HEK293 (cell line): ENCODE measurements around the gene SCAF4.

Experiments used
- CTCF ChIA-PET: fragments of 350-600 bp; formaldehyde crosslinking; extraction: SDS; loops from one replicate; lab custom pipeline; 2021; ENCODE audit warnings: antibody characterized with exemption; lab: Yijun Ruan, JAX
- POLR2A ChIA-PET: fragments of 300-600 bp; formaldehyde crosslinking; extraction: SDS; loops from one replicate; lab custom pipeline; 2020; ENCODE audit warnings: antibody characterized with exemption, inconsistent platforms; lab: Yijun Ruan, JAX
- H3K27ac ChIP-seq: fragments of 200-500 bp; sonication (Bioruptor generic); 2 replicates; pipeline ENCODE4 v1.5.1; 2014; ENCODE audit warnings: low read depth, low read length, control low read depth, inconsistent platforms; ENCODE audit errors: extremely low read depth
- H3K36me3 ChIP-seq, 2 experiments: fragments of 200-500 bp in 1 of 2; sonication (Bioruptor generic) in 1 of 2; 1 replicate in 1 of 2; 2 replicates in 1 of 2; pipeline ENCODE4 v1.5.1; 2014 to 2017; ENCODE audit warnings: inconsistent platforms in 2 of 2, low read length in 2 of 2; ENCODE audit not compliant: control insufficient read depth in 2 of 2, insufficient read depth in 1 of 2
- H3K4me1 ChIP-seq: fragments of 200-500 bp; sonication (Bioruptor generic); 2 replicates; pipeline ENCODE4 v1.5.1; 2014; ENCODE audit warnings: mild to moderate bottlenecking, low read length, inconsistent platforms; ENCODE audit not compliant: control insufficient read depth, insufficient read depth
- H3K4me3 ChIP-seq: 2 replicates; pipeline ENCODE4 v1.5.1; 2011; ENCODE audit warnings: low read depth, mild to moderate bottlenecking, control low read depth, low read length, moderate library complexity
- H3K9me3 ChIP-seq: fragments of 200-500 bp; sonication (Bioruptor generic); 2 replicates; pipeline ENCODE4 v1.5.1; 2014; ENCODE audit warnings: low read depth, low read length, inconsistent platforms; ENCODE audit not compliant: control insufficient read depth, insufficient read depth
- GLIS1 ChIP-seq: fragments of 450-650 bp; formaldehyde crosslinking; IDR thresholded peaks from 2 replicates; pipeline ENCODE4 v1.5.1; 2016; ENCODE audit warnings: missing biosample characterization, missing genetic modification characterization
- OSR2 ChIP-seq: fragments of 450-650 bp; formaldehyde crosslinking; IDR thresholded peaks from 2 replicates; pipeline ENCODE4 v1.5.1; 2016; ENCODE audit warnings: missing biosample characterization, missing genetic modification characterization
- SCRT1 ChIP-seq: fragments of 450-650 bp; formaldehyde crosslinking; IDR thresholded peaks from 2 replicates; pipeline ENCODE4 v1.5.1; 2016; ENCODE audit warnings: missing biosample characterization, missing genetic modification characterization, borderline replicate concordance
- SCRT2 ChIP-seq: fragments of 450-650 bp; formaldehyde crosslinking; IDR thresholded peaks from 2 replicates; pipeline ENCODE4 v1.5.1; 2016; ENCODE audit warnings: missing biosample characterization, missing genetic modification characterization
- ZBTB11 ChIP-seq: fragments of 450-650 bp; formaldehyde crosslinking; conservative IDR thresholded peaks from 2 replicates; pipeline ENCODE4 v1.5.1; 2016; ENCODE audit warnings: low read depth, missing biosample characterization, missing genetic modification characterization
- ZNF114 ChIP-seq: fragments of 450-650 bp; formaldehyde crosslinking; IDR thresholded peaks from 2 replicates; pipeline ENCODE4 v1.5.0; 2017; ENCODE audit warnings: missing biosample characterization, missing genetic modification characterization
- ZNF184 ChIP-seq: fragments of 450-650 bp; IDR thresholded peaks from 2 replicates; pipeline ENCODE4 v1.5.1; 2018; ENCODE audit warnings: missing biosample characterization, mild to moderate bottlenecking, missing genetic modification characterization
- ZNF19 ChIP-seq: fragments of 450-650 bp; formaldehyde crosslinking; IDR thresholded peaks from 2 replicates; pipeline ENCODE4; 2016; ENCODE audit warnings: missing biosample characterization, missing genetic modification characterization, low read depth
- ZNF221 ChIP-seq: fragments of 450-650 bp; formaldehyde crosslinking; IDR thresholded peaks from 2 replicates; pipeline ENCODE4 v1.5.1; 2017; ENCODE audit warnings: missing biosample characterization, missing genetic modification characterization, borderline replicate concordance
- ZNF404 ChIP-seq: fragments of 450-650 bp; formaldehyde crosslinking; IDR thresholded peaks from 2 replicates; pipeline ENCODE4 v1.5.1; 2017; ENCODE audit warnings: missing biosample characterization, missing genetic modification characterization
- ZNF560 ChIP-seq: fragments of 450-650 bp; formaldehyde crosslinking; IDR thresholded peaks from 2 replicates; pipeline ENCODE4 v1.5.1; 2017; ENCODE audit warnings: missing biosample characterization, missing genetic modification characterization, borderline replicate concordance
- ZNF585B ChIP-seq: fragments of 450-650 bp; formaldehyde crosslinking; IDR thresholded peaks from 2 replicates; pipeline ENCODE4 v1.5.1; 2016; ENCODE audit warnings: missing biosample characterization, missing genetic modification characterization
- ZNF596 ChIP-seq: fragments of 450-650 bp; IDR thresholded peaks from 2 replicates; pipeline ENCODE4 v1.5.0; 2018; ENCODE audit warnings: missing biosample characterization, mild to moderate bottlenecking, missing genetic modification characterization, moderate library complexity
- ZNF629 ChIP-seq: fragments of 450-650 bp; formaldehyde crosslinking; IDR thresholded peaks from 2 replicates; pipeline ENCODE4 v1.5.1; 2017; ENCODE audit warnings: missing biosample characterization, missing genetic modification characterization
- ZNF701 ChIP-seq: fragments of 450-650 bp; formaldehyde crosslinking; IDR thresholded peaks from 2 replicates; pipeline ENCODE4 v1.5.1; 2016; ENCODE audit warnings: missing biosample characterization, missing genetic modification characterization
- ZNF785 ChIP-seq: fragments of 450-650 bp; formaldehyde crosslinking; IDR thresholded peaks from 2 replicates; pipeline ENCODE4 v1.5.1; 2016; ENCODE audit warnings: missing biosample characterization, missing genetic modification characterization
- TF ChIP-seq, protein P1 (sequence below): fragments of 450-650 bp; formaldehyde crosslinking; IDR thresholded peaks from 2 replicates; pipeline ENCODE4 v1.5.1; 2016; ENCODE audit warnings: missing biosample characterization, missing genetic modification characterization
- TF ChIP-seq, protein P2 (sequence below): fragments of 450-650 bp; IDR thresholded peaks from 2 replicates; pipeline ENCODE4 v1.5.1; 2018; ENCODE audit warnings: missing biosample characterization, mild to moderate bottlenecking, missing genetic modification characterization

Gene SCAF4

GRCh38 chr21:31780944-31781343 lies 49.0 kb upstream of the SCAF4 start:
- H3K4me1 ChIP-seq: peaks cover 9% of the 10 kb centered on the region
- TF ChIP-seq OSR2 (no peak), SCRT2 (tag by site-specific recombination) (peak; percentile 94), GLIS1 (tag by site-specific recombination) (no peak), SCRT1 (tag by site-specific recombination) (peak; percentile 91), ZNF629 (tag by site-specific recombination) (no peak), ZNF221 (no peak)
- TF ChIP-seq, protein P1, sequence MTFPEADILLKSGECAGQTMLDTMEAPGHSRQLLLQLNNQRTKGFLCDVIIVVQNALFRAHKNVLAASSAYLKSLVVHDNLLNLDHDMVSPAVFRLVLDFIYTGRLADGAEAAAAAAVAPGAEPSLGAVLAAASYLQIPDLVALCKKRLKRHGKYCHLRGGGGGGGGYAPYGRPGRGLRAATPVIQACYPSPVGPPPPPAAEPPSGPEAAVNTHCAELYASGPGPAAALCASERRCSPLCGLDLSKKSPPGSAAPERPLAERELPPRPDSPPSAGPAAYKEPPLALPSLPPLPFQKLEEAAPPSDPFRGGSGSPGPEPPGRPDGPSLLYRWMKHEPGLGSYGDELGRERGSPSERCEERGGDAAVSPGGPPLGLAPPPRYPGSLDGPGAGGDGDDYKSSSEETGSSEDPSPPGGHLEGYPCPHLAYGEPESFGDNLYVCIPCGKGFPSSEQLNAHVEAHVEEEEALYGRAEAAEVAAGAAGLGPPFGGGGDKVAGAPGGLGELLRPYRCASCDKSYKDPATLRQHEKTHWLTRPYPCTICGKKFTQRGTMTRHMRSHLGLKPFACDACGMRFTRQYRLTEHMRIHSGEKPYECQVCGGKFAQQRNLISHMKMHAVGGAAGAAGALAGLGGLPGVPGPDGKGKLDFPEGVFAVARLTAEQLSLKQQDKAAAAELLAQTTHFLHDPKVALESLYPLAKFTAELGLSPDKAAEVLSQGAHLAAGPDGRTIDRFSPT: no peak
- no peak overlapping the region for H3K27ac ChIP-seq
- POLR2A ChIA-PET: no interaction called here
- H3K9me3 ChIP-seq: no peaks in the 10 kb centered on the region
- H3K4me3 ChIP-seq: no peak overlapping the region
- CTCF ChIA-PET: interaction anchor here (0.6 to 2.8 kb wide), 9 partner anchors 44 to 481 kb away, joined by 3 to 27 read pairs (median 3); no protein-coding TSS in a partner anchor
- no peaks in the 10 kb centered on the region for H3K36me3 ChIP-seq

GRCh38 chr21:31778546-31778945 lies 46.6 kb upstream of the SCAF4 start:
- no peaks in the 10 kb centered on the region for H3K9me3 ChIP-seq
- H3K27ac ChIP-seq: no peak overlapping the region
- TF ChIP-seq ZBTB11 (tag by site-specific recombination) (no peak), ZNF19 (no peak), ZNF114 (tag by site-specific recombination) (no peak), ZNF785 (tag by site-specific recombination) (no peak), ZNF585B (tag by site-specific recombination) (no peak), ZNF560 (tag by site-specific recombination) (no peak), ZNF184 (no peak), ZNF701 (tag by site-specific recombination) (no peak), ZNF596 (tag by site-specific recombination) (no peak), ZNF404 (no peak)
- TF ChIP-seq, protein P1: no peak
- TF ChIP-seq, protein P2, sequence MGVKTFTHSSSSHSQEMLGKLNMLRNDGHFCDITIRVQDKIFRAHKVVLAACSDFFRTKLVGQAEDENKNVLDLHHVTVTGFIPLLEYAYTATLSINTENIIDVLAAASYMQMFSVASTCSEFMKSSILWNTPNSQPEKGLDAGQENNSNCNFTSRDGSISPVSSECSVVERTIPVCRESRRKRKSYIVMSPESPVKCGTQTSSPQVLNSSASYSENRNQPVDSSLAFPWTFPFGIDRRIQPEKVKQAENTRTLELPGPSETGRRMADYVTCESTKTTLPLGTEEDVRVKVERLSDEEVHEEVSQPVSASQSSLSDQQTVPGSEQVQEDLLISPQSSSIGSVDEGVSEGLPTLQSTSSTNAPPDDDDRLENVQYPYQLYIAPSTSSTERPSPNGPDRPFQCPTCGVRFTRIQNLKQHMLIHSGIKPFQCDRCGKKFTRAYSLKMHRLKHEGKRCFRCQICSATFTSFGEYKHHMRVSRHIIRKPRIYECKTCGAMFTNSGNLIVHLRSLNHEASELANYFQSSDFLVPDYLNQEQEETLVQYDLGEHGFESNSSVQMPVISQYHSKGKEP (tag by site-specific recombination): no peak
- no peak overlapping the region for H3K4me3 ChIP-seq
- peaks cover 9% of the 10 kb centered on the region for H3K4me1 ChIP-seq
- no peaks in the 10 kb centered on the region for H3K36me3 ChIP-seq
- ChIA-PET CTCF (no interaction called here), POLR2A (no interaction called here)
